ENCODE results near the gene GLG1.
"Not testable (repeated sequence)": the region's sequence is repeated elsewhere in the genome, so short reads cannot be mapped to it uniquely, and the experiment has no call there.

Gene GLG1

GRCh38 chr16:74606521-74607309 is at the start of gene GLG1:
GLG1 (minus strand) TSS chr16:74607114; CDS start chr16:74607094, 20 bp downstream.
- Mint-ChIP-seq H3K4me3 (peak within 1 kb of the TSS; percentile 98), H3K9me3 (peaks cover 2% of the 10 kb centered on the region), H3K27ac (peak within 1 kb of the TSS; percentile 99), H3K4me1 (peaks cover 43% of the 10 kb centered on the region), H3K27me3 (ENCODE audit: low read depth, poor library complexity) (no peaks in the 10 kb centered on the region), H3K36me3 (ENCODE audit: low read depth) (peaks cover 11% of the 10 kb centered on the region)
- TF ChIP-seq CTCF (IDR thresholded peaks at IDR 0.05): no peak
- peak; percentile 93 for DNase-seq

GRCh38 chr16:74654536-74655050 is 47.7 kb upstream of the GLG1 start:
- H3K36me3 Mint-ChIP-seq (ENCODE audit: low read depth): peaks cover 74% of the 10 kb centered on the region
- DNase-seq: no peak
- H3K4me1 Mint-ChIP-seq: peaks cover 8% of the 10 kb centered on the region
- no peaks in the 10 kb centered on the region for H3K9me3 Mint-ChIP-seq
- H3K27me3 Mint-ChIP-seq (ENCODE audit: low read depth, poor library complexity): no peaks in the 10 kb centered on the region
- H3K27ac Mint-ChIP-seq: no peak overlapping the region
- no peak for TF ChIP-seq CTCF (IDR thresholded peaks at IDR 0.05)
- no peak overlapping the region for H3K4me3 Mint-ChIP-seq

GRCh38 chr16:74652883-74653282 is 46.0 kb upstream of the GLG1 start:
- H3K27me3 Mint-ChIP-seq (ENCODE audit: low read depth, poor library complexity); DNase-seq; H3K9me3 Mint-ChIP-seq; H3K4me1 Mint-ChIP-seq; H3K4me3 Mint-ChIP-seq: not testable (repeated sequence)
- Mint-ChIP-seq H3K27ac (peak overlapping the region; percentile 71), H3K36me3 (ENCODE audit: low read depth) (peaks cover 70% of the 10 kb centered on the region)

GRCh38 chr16:74652249-74652648 is 45.3 kb upstream of the GLG1 start:
- Mint-ChIP-seq H3K4me3 (no peak overlapping the region), H3K27me3 (ENCODE audit: low read depth, poor library complexity) (no peaks in the 10 kb centered on the region), H3K27ac (no peak overlapping the region), H3K36me3 (ENCODE audit: low read depth) (peaks cover 68% of the 10 kb centered on the region), H3K4me1 (no peaks in the 10 kb centered on the region), H3K9me3 (no peaks in the 10 kb centered on the region)
- DNase-seq: no peak
- no peak for TF ChIP-seq CTCF (IDR thresholded peaks at IDR 0.05)

- Mint-ChIP-seq H3K27ac (peak overlapping the region; percentile 62), H3K4me3 (no peak overlapping the region), H3K27me3 (ENCODE audit: low read depth, poor library complexity) (no peaks in the 10 kb centered on the region), H3K9me3 (no peaks in the 10 kb centered on the region), H3K4me1 (no peaks in the 10 kb centered on the region), H3K36me3 (ENCODE audit: low read depth) (peaks cover 68% of the 10 kb centered on the region)
- no peak for TF ChIP-seq CTCF (IDR thresholded peaks at IDR 0.05)
- DNase-seq: no peak
Observed at GRCh38 chr16:74651841-74652240, 44.9 kb upstream of the GLG1 start.

GRCh38 chr16:74650966-74651567 is 44.2 kb upstream of the GLG1 start:
- peak; percentile 42 for TF ChIP-seq CTCF (IDR thresholded peaks at IDR 0.05)
- no peaks in the 10 kb centered on the region for H3K27me3 Mint-ChIP-seq (ENCODE audit: low read depth, poor library complexity)
- H3K4me1 Mint-ChIP-seq: no peaks in the 10 kb centered on the region
- peaks cover 70% of the 10 kb centered on the region for H3K36me3 Mint-ChIP-seq (ENCODE audit: low read depth)
- no peak for DNase-seq
- H3K9me3 Mint-ChIP-seq: no peaks in the 10 kb centered on the region
- no peak overlapping the region for H3K4me3 Mint-ChIP-seq
- H3K27ac Mint-ChIP-seq: peak overlapping the region; percentile 62
